Vagina (tissue), 2 donors: ENCODE data around the gene MUC6. TPM values are rescaled to one million over a fixed set of nuclear protein-coding genes. Genes with fewer than 3 reads are reported as not detected.

ENCODE experiments used
- DNase-seq, 2 donors: peaks; one replicate each; pipeline ENCODE4 v3.0.0-alpha.2; 2017; ENCODE audit errors: extremely low spot score in 2 of 2
- H3K27ac ChIP-seq: fragments of 200-600 bp; sonication (generic); one replicate; pipeline ENCODE4 v1.5.1; 2019
- H3K27me3 ChIP-seq: fragments of 200-600 bp; sonication (generic); one replicate; pipeline ENCODE4 v1.5.1; 2019
- H3K36me3 ChIP-seq, 2 donors: fragments of 200-600 bp; sonication (generic); one replicate each; pipeline ENCODE4 v1.5.1; 2017 to 2019
- H3K4me1 ChIP-seq: fragments of 200-600 bp; sonication (generic); one replicate; pipeline ENCODE4 v1.5.1; 2019
- H3K4me3 ChIP-seq, 2 donors: fragments of 200-600 bp; sonication (generic); 1 replicate in 1 of 2; 2 replicates in 1 of 2; pipeline ENCODE4 v1.5.1; 2016 to 2019
- H3K9me3 ChIP-seq: fragments of 200-600 bp; sonication (generic); one replicate; pipeline ENCODE4 v1.5.1; 2019
- CTCF ChIP-seq, 3 experiments: fragments of 450-650 bp in 2 of 3; fragments of 200-600 bp in 1 of 3; sonication (generic) in 1 of 3; IDR thresholded peaks; one replicate each; pipeline ENCODE4 v1.5.1; 2017 to 2019; ENCODE audit warnings: antibody characterized with exemption in 3 of 3, mild to moderate bottlenecking in 2 of 3, moderate library complexity in 2 of 3
- POLR2A ChIP-seq, 2 donors: fragments of 450-650 bp; IDR thresholded peaks; one replicate each; pipeline ENCODE4 v1.6.1; 2017; ENCODE audit warnings: antibody characterized with exemption in 2 of 2, mild to moderate bottlenecking in 2 of 2, moderate library complexity in 2 of 2
- POLR2AphosphoS5 ChIP-seq, 2 donors: sonication (generic); formaldehyde crosslinking; IDR thresholded peaks; one replicate each; pipeline ENCODE4 v1.9.0; 2017; ENCODE audit warnings: antibody characterized with exemption in 2 of 2, mild to moderate bottlenecking in 2 of 2, low read depth in 1 of 2; ENCODE audit not compliant: insufficient read depth in 1 of 2
- intact Hi-C: fragments of 100-400 bp; cut with DNase I; formaldehyde crosslinking; loops from one replicate; pipeline ENCODE4 v1.15.1; 2023
- total RNA-seq: library from RNA; depleted of rRNA; stranded (reverse); fragments of >200 nt; gene quantifications from one replicate; pipeline ENCODE4 v1.2.3, GENCODE V29; 2016

The MUC6 gene
- total RNA-seq, 1 donor from 2014 or later, result not detected

- intact Hi-C loops, result no loop called here
- Histone ChIP-seq H3K36me3 (peaks cover 0 to 39% of the 10 kb centered on the region in 2 donors), H3K27me3 (no peaks in the 10 kb centered on the region), H3K4me1 (no peaks in the 10 kb centered on the region), H3K9me3 (no peaks in the 10 kb centered on the region), H3K27ac (no peak overlapping the region), H3K4me3 (no peak overlapping the region)
- TF ChIP-seq POLR2A (IDR thresholded peaks at IDR 0.05), result no peak
- no peak for TF ChIP-seq CTCF (IDR thresholded peaks at IDR 0.05)
- no peak for TF ChIP-seq POLR2AphosphoS5 (IDR thresholded peaks at IDR 0.05; ENCODE audit: insufficient read depth in 1 of 2, low read depth in 1 of 2)
- DNase-seq, result no peak
These were observed 35.9 kb downstream of the MUC6 start for GRCh38 chr11:1000357-1001278.

GRCh38 chr11:999009-999408 is 37.5 kb downstream of the MUC6 start:
- Histone ChIP-seq H3K36me3 (peaks cover 0 to 45% of the 10 kb centered on the region in 2 donors), H3K27me3 (no peaks in the 10 kb centered on the region), H3K4me1 (peaks cover 9% of the 10 kb centered on the region), H3K9me3 (no peaks in the 10 kb centered on the region), H3K4me3 (no peak overlapping the region), H3K27ac (no peak overlapping the region)
- TF ChIP-seq POLR2A (IDR thresholded peaks at IDR 0.05) (no peak), POLR2AphosphoS5 (IDR thresholded peaks at IDR 0.05; ENCODE audit: insufficient read depth in 1 of 2, low read depth in 1 of 2) (no peak), CTCF (IDR thresholded peaks at IDR 0.05) (no peak)
- intact Hi-C loops, result no loop called here
- no peak for DNase-seq

- Histone ChIP-seq H3K9me3 (no peaks in the 10 kb centered on the region), H3K36me3 (peaks cover 0 to 51% of the 10 kb centered on the region in 2 donors), H3K27ac (no peak overlapping the region), H3K4me1 (peaks cover 9% of the 10 kb centered on the region), H3K4me3 (no peak overlapping the region), H3K27me3 (no peaks in the 10 kb centered on the region)
- intact Hi-C loops, result no loop called here
- no peak for DNase-seq
- no peak for TF ChIP-seq POLR2A (IDR thresholded peaks at IDR 0.05)
- TF ChIP-seq CTCF (IDR thresholded peaks at IDR 0.05), result no peak
- TF ChIP-seq POLR2AphosphoS5 (IDR thresholded peaks at IDR 0.05; ENCODE audit: insufficient read depth in 1 of 2, low read depth in 1 of 2), result no peak
These were observed 38.6 kb downstream of the MUC6 start for GRCh38 chr11:997907-998306.

GRCh38 chr11:996681-997080 is 39.8 kb downstream of the MUC6 start:
- peaks cover 9% of the 10 kb centered on the region for H3K4me1 ChIP-seq
- no peak overlapping the region for H3K4me3 ChIP-seq
- H3K9me3 ChIP-seq, result no peaks in the 10 kb centered on the region
- intact Hi-C loops, result no loop called here
- H3K36me3 ChIP-seq, result peaks cover 0 to 55% of the 10 kb centered on the region in 2 donors
- no peaks in the 10 kb centered on the region for H3K27me3 ChIP-seq
- no peak overlapping the region for H3K27ac ChIP-seq
- TF ChIP-seq CTCF (IDR thresholded peaks at IDR 0.05), result no peak
- TF ChIP-seq POLR2A (IDR thresholded peaks at IDR 0.05), result no peak
- no peak for TF ChIP-seq POLR2AphosphoS5 (IDR thresholded peaks at IDR 0.05; ENCODE audit: insufficient read depth in 1 of 2, low read depth in 1 of 2)
- DNase-seq, result no peak
